Measurements from ENCODE around the gene LRGUK. TPM values are rescaled to one million over a fixed set of nuclear protein-coding genes. Genes with fewer than 3 reads are reported as not detected.

LRGUK gene
- total and polyA plus RNA-seq, 12 donors: 0.14 to 1.9 (median 0.53) TPM

DNA sequence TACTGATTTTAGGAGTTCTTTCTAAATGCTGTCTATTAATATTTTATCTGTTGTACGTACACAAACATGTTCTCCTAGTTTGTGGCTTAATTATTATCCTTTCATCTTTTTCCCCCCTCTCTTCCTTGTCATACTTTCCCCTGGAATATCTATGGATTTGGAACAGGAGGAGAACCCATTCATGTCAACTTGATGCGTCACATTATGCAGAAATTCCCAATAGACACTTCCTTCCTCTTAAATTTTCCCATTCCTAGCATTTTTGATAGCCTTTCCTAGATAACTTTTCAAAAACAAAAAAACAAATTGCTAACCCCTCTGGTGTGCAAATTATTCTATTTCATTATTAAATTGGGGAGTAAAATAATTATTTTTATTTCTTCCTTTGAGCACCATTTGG is 153.4 kb downstream of the LRGUK start:
- Histone ChIP-seq H3K4me1 (replicated peaks in 1 of 2) (no peaks in the 10 kb centered on the region), H3K27me3 (peaks cover 7% of the 10 kb centered on the region), H3K4me3 (no peak overlapping the region), H3K36me3 (replicated peaks in 1 of 2) (no peaks in the 10 kb centered on the region), H3K27ac (no peak overlapping the region), H3K9me3 (replicated peaks in 1 of 3) (no peaks in the 10 kb centered on the region)
- no peak for DNase-seq
- intact Hi-C loops (cut with DNase I): no loop called here
- WGBS, 4 donors: 76 to 87% (median 86%) methylated on average over 2 of the region's 2 CpGs
- TF ChIP-seq, protein P1, sequence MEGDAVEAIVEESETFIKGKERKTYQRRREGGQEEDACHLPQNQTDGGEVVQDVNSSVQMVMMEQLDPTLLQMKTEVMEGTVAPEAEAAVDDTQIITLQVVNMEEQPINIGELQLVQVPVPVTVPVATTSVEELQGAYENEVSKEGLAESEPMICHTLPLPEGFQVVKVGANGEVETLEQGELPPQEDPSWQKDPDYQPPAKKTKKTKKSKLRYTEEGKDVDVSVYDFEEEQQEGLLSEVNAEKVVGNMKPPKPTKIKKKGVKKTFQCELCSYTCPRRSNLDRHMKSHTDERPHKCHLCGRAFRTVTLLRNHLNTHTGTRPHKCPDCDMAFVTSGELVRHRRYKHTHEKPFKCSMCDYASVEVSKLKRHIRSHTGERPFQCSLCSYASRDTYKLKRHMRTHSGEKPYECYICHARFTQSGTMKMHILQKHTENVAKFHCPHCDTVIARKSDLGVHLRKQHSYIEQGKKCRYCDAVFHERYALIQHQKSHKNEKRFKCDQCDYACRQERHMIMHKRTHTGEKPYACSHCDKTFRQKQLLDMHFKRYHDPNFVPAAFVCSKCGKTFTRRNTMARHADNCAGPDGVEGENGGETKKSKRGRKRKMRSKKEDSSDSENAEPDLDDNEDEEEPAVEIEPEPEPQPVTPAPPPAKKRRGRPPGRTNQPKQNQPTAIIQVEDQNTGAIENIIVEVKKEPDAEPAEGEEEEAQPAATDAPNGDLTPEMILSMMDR (IDR thresholded peaks at IDR 0.05): no peak
- TF ChIP-seq POLR2A (IDR thresholded peaks at IDR 0.05): no peak

DNA sequence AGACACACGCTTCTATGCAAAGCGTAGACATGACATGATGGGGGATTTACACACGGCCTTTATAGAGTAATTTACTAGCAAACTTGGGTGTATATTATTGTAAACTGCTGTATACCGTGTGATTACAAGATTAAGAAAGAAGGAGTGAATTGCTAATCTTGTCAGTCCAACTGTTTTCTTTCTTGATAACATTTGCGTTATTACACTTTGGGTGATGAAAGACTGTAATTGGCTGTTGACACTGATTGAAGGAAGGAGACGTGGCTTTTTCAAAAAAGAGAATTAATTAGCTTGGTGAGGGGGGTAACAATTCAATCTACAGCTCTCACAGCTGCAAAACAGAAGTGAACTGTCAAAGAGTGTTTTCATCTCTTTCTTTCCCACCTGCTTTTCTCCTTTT is 156.9 kb downstream of the LRGUK start:
- intact Hi-C loops (cut with DNase I): no loop called here
- Histone ChIP-seq H3K27ac (no peak overlapping the region), H3K27me3 (peaks cover 7% of the 10 kb centered on the region), H3K36me3 (replicated peaks in 1 of 2) (no peaks in the 10 kb centered on the region), H3K4me3 (no peak overlapping the region), H3K4me1 (replicated peaks in 1 of 2) (no peaks in the 10 kb centered on the region), H3K9me3 (replicated peaks in 1 of 3) (no peaks in the 10 kb centered on the region)
- no peak for DNase-seq
- TF ChIP-seq, protein P1 (IDR thresholded peaks at IDR 0.05): no peak
- TF ChIP-seq POLR2A (IDR thresholded peaks at IDR 0.05): no peak
- 55 to 66% (median 57%) methylated on average over 6 of the region's 6 CpGs for WGBS, 4 donors

DNA sequence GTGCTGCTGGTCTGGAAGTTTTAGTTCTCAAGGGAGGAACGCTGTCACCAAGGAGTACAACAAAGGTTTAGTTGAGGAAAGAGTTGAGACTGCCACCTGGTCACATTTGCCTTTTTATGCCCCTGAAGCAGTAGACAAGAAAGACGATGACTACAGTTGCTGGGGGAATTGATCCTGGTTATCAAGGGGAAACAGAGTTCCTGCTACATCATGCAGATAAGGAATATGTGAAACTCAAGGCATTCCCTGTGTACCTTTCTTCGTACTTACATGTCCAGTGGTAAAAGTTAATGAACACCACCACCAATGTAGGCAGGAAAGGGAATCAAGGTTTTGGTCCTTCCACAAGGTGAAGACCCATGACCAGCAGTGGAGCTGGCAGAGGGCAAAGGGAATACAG is 157.8 kb downstream of the LRGUK start:
- Histone ChIP-seq H3K4me3 (no peak overlapping the region), H3K27me3 (peaks cover 7% of the 10 kb centered on the region), H3K27ac (no peak overlapping the region), H3K9me3 (replicated peaks in 1 of 3) (no peaks in the 10 kb centered on the region), H3K36me3 (replicated peaks in 1 of 2) (no peaks in the 10 kb centered on the region), H3K4me1 (replicated peaks in 1 of 2) (no peaks in the 10 kb centered on the region)
- 75 to 82% (median 79%) methylated on average over 3 of the region's 3 CpGs for WGBS, 4 donors
- intact Hi-C loops (cut with DNase I): no loop called here
- no peak for TF ChIP-seq POLR2A (IDR thresholded peaks at IDR 0.05)
- TF ChIP-seq, protein P1 (IDR thresholded peaks at IDR 0.05): no peak
- DNase-seq: no peak

DNA sequence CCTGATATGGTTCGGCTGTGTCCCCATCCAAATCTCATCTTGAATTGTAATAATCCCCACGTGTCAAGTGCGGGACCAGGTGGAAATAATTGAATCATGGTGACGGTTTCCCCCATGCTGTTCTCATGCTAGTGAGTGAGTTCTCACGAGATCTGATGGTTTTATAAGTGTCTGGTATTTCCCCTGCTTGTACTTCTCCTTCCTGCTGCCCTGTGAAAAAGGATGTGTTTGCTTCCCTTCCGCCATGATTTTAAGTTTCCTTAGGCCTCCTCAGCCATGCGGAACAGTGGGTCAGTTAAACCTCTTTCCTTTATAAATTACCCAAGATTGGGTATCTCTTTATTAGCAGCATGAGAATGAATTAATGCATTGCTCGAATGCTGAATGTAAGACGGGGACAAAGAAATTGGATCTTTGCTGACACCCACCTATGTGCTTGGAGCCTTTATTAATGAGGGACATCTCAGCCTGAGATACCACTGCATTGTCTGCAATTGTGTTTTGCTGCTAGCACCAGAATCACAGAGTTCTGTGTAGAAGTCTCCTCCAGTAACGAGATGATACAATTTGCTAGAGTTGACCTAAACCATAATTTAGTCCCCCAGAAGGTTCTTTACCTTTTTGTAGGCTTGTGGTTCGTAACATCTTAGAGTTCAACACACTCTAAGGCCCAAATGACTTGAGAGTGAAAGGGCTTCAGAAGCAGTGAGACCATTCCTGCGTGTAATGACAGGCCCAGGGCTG is 160.9 kb downstream of the LRGUK start:
- H3K27ac ChIP-seq: no peak overlapping the region
- 84 to 85% (median 84%) methylated on average over 12 of the region's 12 CpGs for WGBS, 4 donors
- H3K27me3 ChIP-seq: no peaks in the 10 kb centered on the region
- TF ChIP-seq POLR2A (IDR thresholded peaks at IDR 0.05): no peak
- TF ChIP-seq, protein P1 (IDR thresholded peaks at IDR 0.05): no peak
- no peaks in the 10 kb centered on the region for H3K9me3 ChIP-seq (replicated peaks in 1 of 3)
- intact Hi-C loops (cut with DNase I): no loop called here
- H3K4me3 ChIP-seq: no peak overlapping the region
- no peaks in the 10 kb centered on the region for H3K36me3 ChIP-seq (replicated peaks in 1 of 2)
- no peaks in the 10 kb centered on the region for H3K4me1 ChIP-seq (replicated peaks in 1 of 2)
- DNase-seq: no peak
